ENCODE data around the gene SPIRE2. TPM values are rescaled to one million over a fixed set of nuclear protein-coding genes. Genes with fewer than 3 reads are reported as not detected.

SPIRE2 gene
- total and polyA plus RNA-seq, 2 of the 13 experiments (the other 11 are each of a cell fraction or from before 2014, with no cell fraction given) = 13.3 to 37.5 TPM

- TF ChIP-seq ZBTB3 (CRISPR knock-in tag; IDR thresholded peaks at IDR 0.05; ENCODE audit: borderline replicate concordance, low read depth) = peak; percentile 82; the same call in 1 of the 2 replicates
- TF ChIP-seq, protein P1, sequence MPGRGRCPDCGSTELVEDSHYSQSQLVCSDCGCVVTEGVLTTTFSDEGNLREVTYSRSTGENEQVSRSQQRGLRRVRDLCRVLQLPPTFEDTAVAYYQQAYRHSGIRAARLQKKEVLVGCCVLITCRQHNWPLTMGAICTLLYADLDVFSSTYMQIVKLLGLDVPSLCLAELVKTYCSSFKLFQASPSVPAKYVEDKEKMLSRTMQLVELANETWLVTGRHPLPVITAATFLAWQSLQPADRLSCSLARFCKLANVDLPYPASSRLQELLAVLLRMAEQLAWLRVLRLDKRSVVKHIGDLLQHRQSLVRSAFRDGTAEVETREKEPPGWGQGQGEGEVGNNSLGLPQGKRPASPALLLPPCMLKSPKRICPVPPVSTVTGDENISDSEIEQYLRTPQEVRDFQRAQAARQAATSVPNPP (CRISPR knock-in tag; IDR thresholded peaks at IDR 0.05) = peak; percentile 36; the same call in 1 of the 2 replicates
- peak; percentile 95 for TF ChIP-seq SATB2 (CRISPR knock-in tag; IDR thresholded peaks at IDR 0.05)
- TF ChIP-seq ZNF124 (CRISPR knock-in tag; IDR thresholded peaks at IDR 0.05) = peak; percentile 77; the same call in 1 of the 2 replicates
- peak; percentile 53 for TF ChIP-seq ZNF781 (CRISPR knock-in tag; IDR thresholded peaks at IDR 0.05; ENCODE audit: borderline replicate concordance, not compliant biosample characterization)
- TF ChIP-seq ZBTB4 (CRISPR knock-in tag; IDR thresholded peaks at IDR 0.05; ENCODE audit: borderline replicate concordance) = peak; percentile 31; the same call in 1 of the 2 replicates
- TF ChIP-seq SMAD3 (CRISPR knock-in tag; IDR thresholded peaks at IDR 0.05) = no peak; the same call in 1 of the 2 replicates
- peak; percentile 94 for TF ChIP-seq SALL2 (CRISPR knock-in tag; IDR thresholded peaks at IDR 0.05)
- no peak for TF ChIP-seq NFIC (IDR thresholded peaks at IDR 0.05; ENCODE audit: low read length)
- TF ChIP-seq EEA1 (CRISPR knock-in tag; IDR thresholded peaks at IDR 0.05; ENCODE audit: borderline replicate concordance) = peak; percentile 94
- TF ChIP-seq ZBTB2 (CRISPR knock-in tag; IDR thresholded peaks at IDR 0.05; ENCODE audit: low read depth) = peak; percentile 64; the same call in 1 of the 2 replicates
- TF ChIP-seq PAF1 (CRISPR knock-in tag; IDR thresholded peaks at IDR 0.05) = peak; percentile 69; the same call in 1 of the 2 replicates
- TF ChIP-seq MAFK (conservative IDR thresholded peaks at IDR 0.05 in 1 of 2, IDR thresholded peaks at IDR 0.05 in 1 of 2; ENCODE audit: low read length in 2 of 2) = no peak
- TF ChIP-seq YEATS4 (CRISPR knock-in tag; IDR thresholded peaks at IDR 0.05; ENCODE audit: borderline replicate concordance) = peak; percentile 81; the same call in 1 of the 2 replicates
- no peak for TF ChIP-seq ZNF101 (CRISPR knock-in tag; IDR thresholded peaks at IDR 0.05; ENCODE audit: borderline replicate concordance, low read depth)
- no peak for TF ChIP-seq FOSL2 (CRISPR knock-in tag; IDR thresholded peaks at IDR 0.05)
- TF ChIP-seq DRAP1 (CRISPR knock-in tag; IDR thresholded peaks at IDR 0.05) = no peak
- TF ChIP-seq KDM2A (CRISPR knock-in tag; IDR thresholded peaks at IDR 0.05; ENCODE audit: borderline replicate concordance, low read depth) = peak; percentile 97
- TF ChIP-seq SKI (IDR thresholded peaks at IDR 0.05; ENCODE audit: partially characterized antibody) = peak; percentile 38
- no peak for TF ChIP-seq ZNF335 (CRISPR knock-in tag; IDR thresholded peaks at IDR 0.05)
- TF ChIP-seq KLF12 (CRISPR knock-in tag; IDR thresholded peaks at IDR 0.05; ENCODE audit: borderline replicate concordance) = peak; percentile 79
- TF ChIP-seq CEBPB (IDR thresholded peaks at IDR 0.05; ENCODE audit: borderline replicate concordance, low read depth, low read length) = no peak
- peak; percentile 71; the same call in 1 of the 2 replicates for TF ChIP-seq ZSCAN12 (CRISPR knock-in tag; IDR thresholded peaks at IDR 0.05)
Measured at GRCh38 chr16:89915303-89916232, 87.3 kb downstream of the SPIRE2 start (continued).

Data from HepG2 (cell line).